Activated naive CD4-positive, alpha-beta T cell treated with Interleukin-2 at 50 U/mL for 16 hours (primary cell): ENCODE data around the gene TAGLN3.
A peak's percentile ranks its signal among the peaks of the same experiment; 100 is the strongest.

Source experiments
- DNase-seq: peaks from one replicate; pipeline ENCODE4 v3.0.0-alpha.2; 2020

The TAGLN3 gene

DNA sequence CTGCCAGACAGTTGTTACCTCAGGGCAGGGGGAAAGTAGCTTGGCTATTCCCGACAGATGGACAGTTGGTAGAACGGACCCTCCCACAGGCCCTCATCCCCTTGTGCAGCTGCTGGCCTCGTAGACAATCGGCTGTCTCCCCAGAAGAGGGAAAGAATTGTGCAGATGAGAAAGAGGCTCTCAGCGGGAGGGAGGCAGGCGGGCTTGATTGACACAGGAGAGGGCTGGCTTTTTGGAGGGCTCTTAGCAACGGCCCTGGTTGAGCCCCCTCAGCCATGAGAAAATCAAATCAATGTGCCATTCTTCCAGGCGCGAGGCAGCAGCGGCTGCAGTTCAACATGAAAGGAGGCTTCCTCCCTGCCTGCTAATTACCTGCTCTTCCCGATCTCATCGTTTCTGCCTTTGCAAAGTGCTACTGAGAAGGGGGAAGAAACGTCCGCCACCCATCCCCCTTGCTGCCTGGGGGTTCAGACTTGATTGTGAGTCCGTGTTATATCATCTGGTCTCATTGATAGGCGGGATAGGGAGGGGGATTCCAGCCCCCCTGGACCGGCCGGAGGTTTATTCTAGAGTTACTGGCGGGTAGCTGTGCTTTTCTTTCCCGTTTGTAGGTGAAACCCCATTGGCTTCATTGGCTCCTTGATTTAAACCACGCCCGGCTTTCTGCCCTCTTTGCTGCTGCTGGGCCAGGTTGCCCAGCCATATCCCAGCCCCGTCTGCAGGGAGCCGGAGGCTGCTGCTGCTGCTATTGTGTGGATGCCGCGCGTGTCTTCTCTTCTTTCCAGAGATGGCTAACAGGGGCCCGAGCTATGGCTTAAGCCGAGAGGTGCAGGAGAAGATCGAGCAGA, at the start of gene TAGLN3:
TAGLN3 (plus strand) TSS at position 287 of the 848 bp plus-strand sequence; CDS start at position 788, 501 bp downstream.
- no peak for DNase-seq

DNA sequence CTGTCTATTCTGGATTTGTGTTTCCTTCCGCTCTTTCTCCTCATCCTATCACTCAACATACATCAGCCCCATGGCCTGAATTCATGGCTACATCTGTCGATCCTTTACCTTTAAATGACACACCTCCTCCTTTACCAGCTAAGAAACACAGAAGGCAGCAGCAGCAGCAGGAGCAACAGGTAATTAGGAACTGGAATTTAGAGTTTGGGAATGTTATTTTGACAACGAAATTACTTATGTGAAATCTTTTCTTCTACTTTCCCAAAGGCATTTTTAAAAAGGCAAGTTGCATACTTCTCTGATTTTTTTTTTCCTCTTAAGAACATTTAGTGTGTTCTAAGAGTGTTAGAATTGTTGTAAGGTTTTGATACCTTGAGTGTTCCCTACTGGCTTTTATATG, 49.0 kb upstream of the TAGLN3 start:
- DNase-seq = no peak

DNA sequence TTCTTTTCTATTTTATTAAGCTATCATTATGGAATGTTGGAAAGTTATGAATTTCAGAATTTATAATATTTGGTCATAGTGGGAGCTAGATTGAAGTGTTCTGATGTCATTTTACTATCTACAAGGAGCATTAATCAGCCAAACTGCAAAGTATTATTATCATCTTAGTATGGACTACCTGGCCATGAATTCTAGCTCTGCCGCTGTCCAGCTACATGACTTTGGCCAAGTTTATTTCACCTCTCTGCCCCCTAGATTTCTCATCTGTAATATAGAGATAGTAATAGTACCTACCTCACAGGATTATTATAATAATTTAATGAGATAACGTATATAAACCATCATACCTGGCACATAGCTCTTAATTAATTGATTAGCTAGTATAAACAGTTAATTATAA, 47.7 kb upstream of the TAGLN3 start:
- no peak for DNase-seq

DNA sequence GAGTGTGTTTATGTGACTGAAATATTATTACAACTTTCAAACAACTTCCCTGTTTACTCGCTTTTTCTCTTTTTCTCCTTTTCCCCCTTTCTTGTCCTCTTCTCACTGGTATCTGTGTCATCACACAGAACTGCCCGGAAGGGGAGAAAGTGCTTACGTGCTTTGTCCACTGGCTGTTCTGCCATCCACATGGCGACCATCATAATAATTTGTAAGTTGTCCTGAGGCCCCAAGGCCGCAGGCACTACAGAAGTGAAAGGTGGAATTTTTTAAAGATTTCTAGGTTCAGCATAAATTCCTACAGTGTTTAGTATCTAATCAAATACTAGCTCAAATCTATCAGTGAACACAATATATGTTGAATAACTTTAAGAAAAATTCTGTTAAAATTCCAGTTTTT, 46.6 kb upstream of the TAGLN3 start:
- DNase-seq = no peak

DNA sequence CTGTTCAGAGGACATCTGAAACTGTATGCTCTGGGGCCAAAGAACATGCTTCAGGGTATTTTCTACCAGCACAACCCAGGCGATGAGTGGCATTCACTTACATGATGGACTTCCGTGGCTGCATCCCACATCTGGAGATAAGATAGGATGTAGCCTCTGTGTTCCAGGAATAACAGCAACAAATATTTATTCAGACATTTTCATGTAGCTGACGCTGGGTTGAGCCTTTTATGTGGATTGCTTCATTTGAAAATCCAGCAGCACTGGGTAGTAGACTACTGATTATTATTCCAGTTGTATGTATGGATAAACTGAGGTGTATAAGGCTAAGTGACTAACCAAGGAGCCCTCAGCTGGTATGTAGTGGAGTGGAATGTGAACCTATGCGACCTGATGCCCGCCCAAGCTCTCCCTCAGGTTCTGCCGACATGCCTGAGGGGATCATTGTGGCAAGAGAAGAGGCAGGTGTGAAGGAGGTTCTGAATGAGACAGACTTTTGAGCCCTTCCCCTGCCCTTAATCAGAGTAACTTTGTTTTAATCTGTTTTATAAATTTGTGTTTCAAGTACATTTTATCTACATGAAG, 45.8 kb upstream of the TAGLN3 start:
- no peak for DNase-seq

DNA sequence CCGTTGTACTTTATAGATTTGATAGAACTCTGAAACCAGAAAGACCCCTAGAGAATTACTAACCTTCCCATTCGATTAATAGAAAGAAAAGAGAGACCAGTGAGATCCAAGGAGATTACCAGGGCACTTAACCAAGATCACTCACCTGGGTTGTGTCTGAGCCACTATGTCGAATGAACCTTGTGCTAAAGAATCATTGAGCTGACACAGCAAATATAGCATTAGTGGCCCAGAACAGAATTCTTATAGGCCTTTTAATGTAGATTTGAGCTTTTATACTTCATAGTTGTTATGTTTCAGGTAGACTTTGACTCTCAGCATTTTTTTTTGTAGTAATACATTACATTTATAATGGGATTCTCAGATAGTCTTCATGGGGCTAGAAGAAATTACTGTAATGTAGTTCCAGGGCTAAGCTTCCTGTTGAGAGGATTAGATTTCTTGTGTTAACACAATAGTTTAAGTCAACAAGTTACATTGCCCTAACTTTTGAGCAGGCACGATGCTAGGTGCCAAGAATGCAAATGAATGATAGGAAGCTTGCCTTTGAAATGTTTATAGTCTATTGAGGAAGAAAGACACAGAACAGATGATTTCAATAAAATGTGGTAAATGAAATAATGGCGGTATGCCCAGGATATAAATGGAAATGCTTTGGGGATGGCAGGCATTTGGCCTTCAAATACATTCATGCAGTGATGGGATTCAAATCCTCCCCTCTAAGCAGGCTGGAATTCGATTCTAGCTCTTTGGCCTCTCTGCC, 44.3 kb upstream of the TAGLN3 start:
- no peak for DNase-seq

DNA sequence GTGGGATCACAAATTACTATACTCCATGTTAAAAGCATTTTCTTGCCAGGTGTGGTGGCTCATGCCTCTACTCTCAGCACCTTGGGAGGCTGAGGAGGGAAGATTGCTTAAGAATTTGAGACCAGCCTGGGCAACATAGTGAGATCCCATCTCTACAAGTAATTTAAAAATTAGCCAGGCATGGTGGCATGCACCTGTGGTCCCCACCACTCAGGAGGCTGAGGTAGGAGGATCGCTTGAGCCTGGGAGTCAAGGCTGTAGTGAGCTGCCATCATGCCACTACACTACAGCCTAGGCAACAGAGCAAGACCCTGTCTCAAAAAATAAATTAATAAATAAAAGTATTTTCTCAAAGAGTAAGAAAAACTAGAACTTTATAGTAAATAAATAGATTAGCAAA, 42.8 kb upstream of the TAGLN3 start:
- DNase-seq = no peak

DNA sequence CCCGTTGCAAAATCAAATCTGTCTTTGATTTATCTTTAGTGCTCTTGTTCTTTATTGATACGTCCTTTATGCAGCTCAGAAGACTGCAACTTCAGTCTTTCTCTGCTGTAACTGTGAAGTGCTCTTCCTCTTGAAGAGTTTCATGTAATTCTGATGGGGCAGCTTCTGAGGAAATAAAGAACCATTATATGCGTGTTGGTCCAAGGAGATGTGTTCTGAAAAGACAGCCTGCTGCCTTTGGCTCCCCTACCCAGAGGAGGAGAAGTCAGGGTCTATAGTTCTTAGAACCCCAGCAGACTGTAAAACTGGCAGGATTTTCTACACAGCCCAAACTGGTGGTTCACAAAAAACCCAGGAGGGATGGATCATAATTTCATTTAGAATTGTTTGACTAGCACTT, 42.3 kb upstream of the TAGLN3 start:
- DNase-seq = no peak

DNA sequence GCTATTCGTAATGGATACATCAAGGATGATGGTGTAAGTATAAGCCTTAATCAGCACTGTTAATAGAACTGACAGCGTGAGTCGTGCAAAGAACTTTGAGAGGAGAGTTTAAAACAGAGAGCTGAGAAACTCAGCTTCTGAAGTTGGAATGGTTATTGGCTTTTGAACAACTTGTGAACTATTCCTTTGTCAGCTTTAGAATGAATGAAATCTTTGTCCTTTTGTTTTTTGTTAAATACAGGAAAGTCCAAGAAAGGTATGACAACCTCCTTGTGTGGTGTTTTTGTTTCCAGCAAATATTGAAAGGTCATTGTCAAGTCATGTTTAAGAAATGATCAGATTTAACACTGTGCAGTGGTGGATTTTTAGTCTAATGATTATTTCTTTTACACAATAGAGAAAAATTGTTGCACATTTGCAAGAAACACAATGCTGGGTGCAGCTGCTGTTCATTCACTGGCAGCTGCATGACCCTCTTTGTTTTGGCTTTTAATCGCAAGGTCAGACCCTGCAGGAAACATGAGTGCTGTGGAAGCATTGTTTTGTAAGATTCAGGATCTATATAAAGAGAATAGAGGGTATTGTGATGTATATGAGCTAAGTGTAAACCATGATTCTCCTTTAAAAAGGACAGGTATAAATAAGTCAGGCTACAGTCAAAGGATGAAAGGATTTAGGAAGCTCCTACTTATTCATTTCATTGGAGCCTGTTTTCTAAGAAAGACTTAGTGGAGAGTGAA, 41.6 kb upstream of the TAGLN3 start:
- DNase-seq = no peak

DNA sequence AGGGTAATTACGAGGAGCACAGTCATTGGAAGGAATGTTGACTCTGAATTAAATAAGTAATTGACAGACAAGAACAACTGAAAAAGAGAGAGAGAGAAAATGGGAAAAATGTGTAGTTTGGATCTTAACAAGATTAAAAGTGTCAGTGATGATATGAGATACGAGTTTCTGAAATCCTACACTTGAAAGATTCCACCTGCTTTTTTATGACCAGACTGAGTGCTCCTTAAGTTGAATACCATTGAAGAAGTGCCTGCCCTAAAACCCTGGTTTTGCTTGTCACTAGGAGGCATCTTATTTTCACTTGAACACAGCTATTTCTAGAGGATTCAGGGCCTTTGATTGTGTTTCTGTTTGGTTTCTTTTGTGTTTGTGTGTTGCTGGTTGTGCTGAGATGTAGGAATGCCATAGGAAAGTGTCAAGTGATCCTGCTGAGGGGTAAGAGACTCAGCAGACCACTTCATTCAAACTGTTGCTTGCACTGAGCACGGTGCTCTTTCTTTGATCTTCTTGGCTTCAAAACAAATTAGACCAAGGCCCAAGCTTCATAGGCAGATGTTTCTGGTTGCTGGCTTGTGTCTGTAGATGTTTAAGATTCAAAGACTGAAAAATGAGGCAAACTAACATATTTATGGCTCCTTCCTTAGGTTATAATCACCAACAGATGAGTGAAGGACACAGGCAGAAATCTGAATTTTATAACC, 37.1 kb upstream of the TAGLN3 start:
- no peak for DNase-seq

DNA sequence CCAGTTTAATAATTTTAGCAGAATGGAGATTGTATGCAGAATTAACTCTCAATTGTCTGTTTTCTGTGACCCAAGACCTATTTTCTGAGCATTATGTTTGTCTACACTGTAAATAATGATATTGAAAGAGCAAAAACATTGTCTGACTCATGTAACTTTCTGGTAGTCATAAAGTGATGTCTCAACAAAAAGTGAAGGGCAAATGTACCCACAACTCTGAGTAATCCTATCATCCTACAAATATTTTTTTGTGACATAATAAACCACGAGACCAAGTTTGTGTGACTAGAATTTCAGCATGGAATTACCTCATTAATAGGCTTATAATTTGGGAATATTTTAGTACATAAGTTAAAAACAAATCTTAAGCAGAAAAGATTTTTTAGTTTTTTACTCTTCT, 35.3 kb upstream of the TAGLN3 start:
- DNase-seq = no peak

DNA sequence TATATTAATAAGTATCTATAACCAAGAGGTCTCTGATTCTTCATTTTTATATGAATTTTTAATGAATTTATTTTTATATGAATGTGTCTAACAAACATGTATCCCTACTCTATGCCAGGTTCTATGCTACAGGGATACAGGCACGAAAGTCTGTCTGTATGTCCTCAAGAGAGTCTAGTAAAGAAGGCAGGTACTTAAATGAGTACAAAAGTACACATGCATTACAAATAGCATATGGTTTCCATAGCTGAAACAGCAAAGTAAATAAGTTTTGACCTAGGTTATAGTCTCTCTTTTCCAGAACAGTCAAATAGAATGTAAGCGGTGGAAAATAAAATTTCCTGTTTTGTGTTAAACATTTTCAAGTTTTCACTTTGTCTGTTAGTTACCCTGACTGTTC, 33.2 kb upstream of the TAGLN3 start:
- no peak for DNase-seq

DNA sequence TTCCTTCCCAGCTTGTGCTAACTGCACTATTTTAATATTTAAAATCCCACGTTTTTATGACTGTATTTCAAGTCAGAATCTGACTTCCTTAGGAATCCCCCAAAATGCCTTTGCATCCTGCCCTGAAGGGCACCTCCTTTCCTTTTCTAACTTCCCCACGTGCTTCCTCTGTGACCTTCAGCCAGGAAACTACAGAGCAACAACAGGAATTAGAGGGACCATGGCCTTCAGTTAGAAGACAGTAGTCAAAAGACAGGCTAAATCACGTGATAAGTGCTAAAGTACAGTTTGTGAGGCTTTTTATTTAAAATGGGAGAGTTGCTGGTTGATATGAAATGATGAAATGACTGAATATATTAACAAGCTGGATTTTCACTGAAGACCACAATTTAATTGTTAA, 31.7 kb upstream of the TAGLN3 start:
- DNase-seq = no peak

DNA sequence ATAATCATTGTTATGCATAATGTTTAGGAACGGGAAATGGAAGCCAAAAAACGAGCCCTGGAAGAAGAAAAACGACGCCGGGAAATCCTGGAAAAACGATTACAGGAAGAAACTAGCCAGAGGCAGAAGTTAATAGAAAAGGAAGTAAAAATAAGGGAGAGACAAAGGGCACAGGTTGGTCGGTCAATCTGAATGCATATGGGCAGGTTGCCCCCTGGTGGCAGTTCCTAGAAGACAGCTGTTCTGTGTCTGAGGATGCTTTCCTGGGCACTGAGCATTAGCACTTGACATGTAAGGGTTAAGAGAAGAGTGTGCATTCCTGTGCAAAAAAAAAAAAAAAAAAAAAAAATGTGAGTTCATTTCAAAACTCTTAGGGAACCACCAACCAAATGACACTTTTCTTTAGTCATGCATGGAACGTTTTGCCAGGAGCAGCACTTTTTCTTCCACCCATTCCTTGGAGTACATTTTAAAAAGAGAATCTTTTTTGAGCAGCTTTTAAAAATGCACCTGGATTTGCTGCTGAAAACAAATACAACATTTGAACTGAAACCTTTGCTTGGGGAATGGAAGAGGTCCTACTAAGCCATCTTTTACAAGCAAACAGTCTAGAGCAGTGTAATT, 31.0 kb upstream of the TAGLN3 start:
- DNase-seq = peak; percentile 82

DNA sequence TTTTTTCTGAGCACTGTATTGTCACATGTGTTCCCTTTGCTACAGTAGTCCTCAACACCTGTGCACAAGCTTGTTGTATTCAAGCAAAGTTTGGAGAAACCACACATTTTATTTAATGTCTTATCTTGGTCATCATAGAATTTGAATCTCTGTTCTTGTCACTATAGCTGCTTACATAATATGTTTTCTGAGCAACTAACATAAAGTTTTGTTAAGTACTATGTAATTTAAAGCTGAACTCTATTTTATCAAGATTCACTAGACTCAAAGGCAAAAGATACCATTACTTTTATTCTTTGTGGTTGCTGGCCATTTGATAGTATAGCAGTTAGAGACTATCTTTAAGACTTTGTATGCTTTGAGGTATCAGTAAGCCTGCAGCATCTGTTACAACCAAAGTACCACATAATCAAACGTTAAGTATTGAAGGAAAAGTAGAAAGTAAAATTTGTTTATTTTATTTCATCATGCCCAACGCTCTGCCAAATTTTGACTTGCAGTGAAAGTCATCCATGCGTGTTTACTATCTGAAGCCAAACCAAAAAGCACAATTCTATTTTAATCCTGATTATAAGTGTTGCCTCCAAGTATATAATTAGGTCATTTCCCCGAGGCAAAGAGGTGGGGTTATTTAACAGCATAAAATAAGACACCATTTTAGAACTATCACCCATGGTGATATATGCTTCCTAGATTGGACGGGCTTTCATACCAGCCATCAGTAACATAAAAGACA, 30.2 kb upstream of the TAGLN3 start:
- DNase-seq = no peak

DNA sequence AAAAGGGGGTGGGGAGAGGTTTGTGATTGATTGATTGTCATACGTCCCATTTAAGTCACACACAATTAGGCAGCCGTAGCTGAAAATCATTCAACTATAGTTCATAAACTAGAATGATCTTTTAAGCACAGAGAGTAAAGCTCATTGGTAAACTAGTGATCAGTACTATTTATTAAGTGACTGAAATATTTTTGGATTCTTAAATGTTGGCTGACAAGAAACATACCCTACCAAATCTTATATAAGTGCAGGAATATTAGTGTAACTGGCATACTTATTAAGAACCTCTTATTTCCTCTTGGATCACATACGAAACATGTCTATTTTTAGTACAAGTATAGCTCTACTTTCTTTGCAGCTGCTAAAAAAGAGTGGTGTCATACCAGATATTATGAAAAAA, 28.3 kb upstream of the TAGLN3 start:
- no peak for DNase-seq

DNA sequence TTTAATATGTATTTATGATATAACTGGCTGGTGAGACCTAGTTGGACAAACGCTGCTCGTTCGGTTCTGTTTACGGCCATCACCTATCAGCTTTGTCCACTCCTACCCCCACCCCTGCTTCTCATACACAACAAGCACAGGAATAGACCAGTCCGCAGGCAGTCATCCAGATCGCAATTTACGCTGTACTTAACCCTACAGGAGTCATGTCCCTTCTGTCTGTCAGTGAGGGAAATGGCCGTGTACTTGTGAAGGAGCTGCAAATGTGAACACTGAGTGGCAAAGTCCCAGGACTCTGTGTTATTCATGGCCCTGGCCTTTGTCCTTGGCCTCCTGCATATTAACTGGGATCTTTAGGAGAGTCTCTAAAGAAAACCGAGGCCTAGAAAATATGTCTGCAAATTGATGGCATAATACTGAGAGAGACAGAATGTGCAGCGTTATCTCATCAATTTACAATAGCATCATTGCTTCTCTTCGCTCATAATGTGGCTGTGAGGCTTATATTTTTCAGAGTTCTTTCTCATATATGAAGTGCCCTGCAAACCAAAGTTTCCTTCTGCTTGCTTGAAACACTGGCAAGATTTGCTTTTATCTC, 27.1 kb upstream of the TAGLN3 start:
- DNase-seq = no peak

DNA sequence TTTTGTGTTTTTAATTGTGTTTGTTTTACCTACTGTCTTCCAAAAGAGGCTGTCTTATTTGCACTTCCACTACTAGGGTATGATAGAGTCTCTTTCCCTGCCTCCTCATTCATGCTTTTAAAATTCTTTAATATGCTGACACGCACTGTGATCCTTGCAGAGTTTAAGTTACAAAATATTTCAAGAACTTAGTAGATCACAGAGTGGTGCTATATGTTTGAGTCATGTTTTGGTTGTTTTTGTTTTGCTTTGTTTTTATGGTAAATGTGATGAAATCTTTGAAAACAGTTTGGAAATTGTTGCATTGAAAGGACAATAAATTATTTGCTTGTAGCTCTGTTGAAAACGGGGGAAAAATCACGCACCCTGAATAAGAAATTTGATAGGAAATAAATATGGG, 25.8 kb upstream of the TAGLN3 start:
- DNase-seq = no peak

DNA sequence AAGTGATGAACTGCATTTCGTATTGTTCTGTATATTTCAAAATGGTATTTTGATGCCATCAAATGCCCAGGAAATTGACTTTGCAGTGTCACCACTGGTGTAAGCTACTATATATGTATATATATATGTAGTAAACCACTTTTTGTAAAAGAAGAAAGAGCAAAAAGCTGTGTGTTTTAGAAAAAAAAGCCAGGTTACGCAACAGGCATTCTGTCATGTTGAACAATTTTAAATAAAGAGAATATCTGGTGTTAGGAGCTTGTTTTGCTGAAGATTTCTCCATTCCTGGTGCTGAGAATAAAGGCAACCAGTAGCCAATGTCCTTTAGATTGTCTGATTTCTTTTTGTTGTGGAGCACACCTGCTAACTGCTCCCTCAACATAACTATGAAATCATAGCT, 23.6 kb upstream of the TAGLN3 start:
- DNase-seq = no peak

DNA sequence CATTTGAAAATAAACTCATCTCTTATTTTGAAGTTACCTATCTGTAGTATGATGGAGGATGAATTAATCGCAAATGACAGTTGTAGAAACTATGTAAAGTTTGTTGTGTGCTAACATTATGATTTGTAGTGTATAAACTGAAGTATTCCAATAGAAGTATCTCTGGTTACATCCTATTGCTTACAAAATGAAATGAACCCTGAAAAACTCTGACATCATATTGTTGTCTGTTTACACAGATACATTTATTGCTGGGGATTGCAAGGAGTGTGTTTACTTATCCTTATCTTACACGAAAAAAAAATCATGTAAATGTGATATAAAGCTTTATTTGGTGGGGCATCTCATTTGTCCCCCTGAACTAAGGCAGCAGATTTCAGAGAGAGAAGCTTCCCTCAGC, 22.5 kb upstream of the TAGLN3 start:
- DNase-seq = no peak
